HT1080 (cell line): Measurements from ENCODE around the gene NATD1. TPM values are rescaled to one million over a fixed set of nuclear protein-coding genes. Genes with fewer than 3 reads are reported as not detected.
"Not testable (repeated sequence)": the region's sequence is repeated elsewhere in the genome, so short reads cannot be mapped to it uniquely, and the experiment has no call there.

Source experiments
- DNase-seq: peaks from one replicate; pipeline ENCODE4 v3.0.0-alpha.2; 2015; ENCODE audit warnings: low read depth
- small RNA-seq: library from RNA; depleted of rRNA; stranded (forward); fragments of <200 nt; gene quantifications from one replicate; pipeline ENCODE3, GENCODE V24; 2014
- total RNA-seq: library from RNA; depleted of rRNA; stranded (reverse); fragments of >200 nt; shearing (Covaris generic); gene quantifications from 2 replicates; pipeline ENCODE4 v1.2.3, GENCODE V29; 2014; rRNA removed

Gene NATD1
- total RNA-seq, 1 experiment from 2014 or later = 0.88 TPM

DNA sequence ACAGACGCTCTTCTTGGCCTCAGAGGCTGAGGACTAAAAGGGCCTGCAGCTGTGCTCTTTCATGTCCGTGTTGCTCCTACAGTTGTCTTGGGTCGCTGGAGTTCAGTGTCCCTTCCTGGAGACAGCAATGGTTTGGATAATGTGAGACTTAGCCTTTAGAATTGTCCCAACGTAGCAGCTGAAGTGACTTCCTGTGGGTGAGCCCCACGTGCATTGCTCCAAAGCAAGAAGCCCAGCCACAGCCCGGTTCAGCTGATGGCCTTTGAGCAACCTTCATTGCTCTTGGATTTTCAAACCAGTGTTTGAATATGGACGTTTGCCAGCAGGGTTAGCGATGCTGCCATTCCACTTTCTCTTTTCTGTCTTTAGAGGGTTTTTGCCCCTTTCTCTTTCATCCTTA lies 59.0 kb downstream of the NATD1 start:
- no peak for DNase-seq

DNA sequence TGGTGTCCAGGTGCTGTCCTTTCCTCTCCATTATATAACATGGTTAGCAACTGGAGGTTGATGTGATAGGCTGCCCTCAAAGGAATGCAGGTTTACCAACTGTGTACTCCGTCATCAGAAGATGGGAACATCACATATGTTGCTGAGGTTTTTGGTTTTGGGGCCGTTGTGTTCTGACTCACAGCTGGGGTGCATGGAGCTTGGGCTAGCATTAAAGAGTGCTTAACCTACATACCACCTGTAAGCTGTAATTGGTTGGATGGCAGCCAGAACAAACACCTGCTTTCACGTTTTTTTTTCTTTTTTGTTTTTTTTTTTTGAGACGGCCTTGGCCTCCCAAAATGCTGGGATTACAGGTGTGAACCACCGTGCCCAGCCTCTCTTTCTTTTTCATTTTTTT lies 60.2 kb downstream of the NATD1 start:
- no peak for DNase-seq

DNA sequence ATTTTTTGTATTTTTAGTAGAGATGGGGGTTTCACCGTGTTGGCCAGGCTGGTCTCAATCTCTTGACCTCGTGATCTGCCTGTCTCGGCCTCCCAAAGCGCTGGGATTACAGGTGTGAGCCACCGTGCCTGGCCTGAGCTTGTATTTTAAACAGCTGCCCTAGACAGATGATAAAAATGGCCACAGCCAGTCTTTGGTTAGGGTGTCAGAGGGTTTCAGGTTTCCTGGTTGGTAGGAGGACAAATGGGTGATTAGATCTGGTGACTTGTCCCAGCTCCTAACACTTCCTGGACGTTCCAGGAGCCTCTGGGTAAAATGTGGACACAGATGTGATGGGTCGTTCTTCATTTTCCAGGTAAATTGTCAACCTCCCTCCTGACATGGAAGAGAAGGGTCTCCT lies 60.8 kb downstream of the NATD1 start:
- DNase-seq = not testable (repeated sequence)

DNA sequence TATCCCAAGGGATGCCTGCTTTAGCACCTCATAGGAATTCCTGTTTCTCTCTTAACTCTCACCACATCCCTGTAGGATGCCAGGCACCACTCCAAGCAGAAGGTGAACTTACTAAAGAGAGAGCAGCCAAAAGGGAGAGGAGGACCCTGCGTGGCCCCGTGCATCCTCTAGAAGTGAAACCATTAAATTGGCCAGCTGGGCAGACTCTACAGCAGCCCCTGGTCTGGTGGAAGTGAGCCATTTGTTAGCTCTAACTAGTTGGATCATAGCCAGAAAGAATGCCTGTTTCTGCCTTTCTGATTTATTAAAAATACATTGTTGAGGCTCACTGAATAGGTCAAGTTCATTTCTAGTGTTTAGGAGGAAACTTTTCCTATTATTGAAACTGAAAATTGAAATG lies 61.5 kb downstream of the NATD1 start:
- DNase-seq = no peak

DNA sequence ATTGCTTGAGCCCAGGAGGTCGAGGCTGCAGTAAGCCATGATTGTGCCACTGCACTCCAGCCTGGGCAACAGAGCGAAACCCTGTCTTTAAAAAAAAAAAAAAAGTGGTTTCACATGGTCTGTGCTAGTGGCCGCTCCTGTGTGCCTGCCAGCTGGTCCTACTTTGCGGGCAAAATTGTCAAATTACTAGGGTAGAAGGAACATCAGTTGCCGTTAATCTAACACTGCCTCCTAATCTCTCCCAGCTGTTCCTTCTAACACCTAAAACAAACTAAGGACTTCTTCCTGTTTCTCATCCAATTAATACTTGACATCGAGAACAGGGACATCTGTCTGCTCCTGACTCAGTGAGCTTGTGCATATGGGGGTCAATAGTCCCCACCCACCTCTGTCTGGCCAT lies 63.1 kb downstream of the NATD1 start:
- no peak for DNase-seq

DNA sequence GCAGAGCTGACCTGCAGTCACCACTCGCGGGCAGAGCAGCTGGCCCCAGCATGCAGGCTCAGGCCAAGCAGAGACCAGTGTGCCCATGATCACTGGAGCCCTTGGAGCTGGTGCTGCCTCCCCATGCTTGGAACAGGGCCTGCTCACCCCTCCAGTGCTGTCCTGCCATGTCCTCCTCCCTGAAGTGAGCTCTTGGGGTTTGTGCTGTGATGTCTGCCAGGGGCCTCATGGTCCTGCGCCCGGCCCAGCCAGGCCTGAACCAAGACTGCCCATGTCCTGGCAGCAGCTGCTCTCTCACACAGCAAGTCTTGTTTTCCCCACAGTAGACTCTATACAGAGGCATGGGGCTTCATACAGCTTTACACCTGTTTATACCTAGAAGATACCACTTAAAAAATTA lies 63.8 kb downstream of the NATD1 start:
- DNase-seq = no peak

Small RNAs within 50 kb of the gene (small RNA-seq; reads per million reads assigned to genes)
- gene RN7SL426P = not detected

Other genes with a start within 250 kb of the NATD1 start
- gene USP22, start 210.4 kb downstream of the NATD1 start, total RNA-seq = 174 and 218 TPM in 2 replicates
- 8.1 and 11.2 TPM in 2 replicates for gene DHRS7B, start 126.4 kb downstream of the NATD1 start, total RNA-seq
- gene TMEM11, start 39.2 kb downstream of the NATD1 start, total RNA-seq = 38.3 and 52.3 TPM in 2 replicates
- 22.0 and 23.4 TPM in 2 replicates for gene MAP2K3, start 31.3 kb upstream of the NATD1 start, total RNA-seq
- 0.10 and 0.21 TPM in 2 replicates for gene KCNJ12, start 122.9 kb upstream of the NATD1 start, total RNA-seq